Tibial nerve (tissue), 4 donors: ENCODE measurements around the gene MCF2L. TPM values are rescaled to one million over a fixed set of nuclear protein-coding genes. Genes with fewer than 3 reads are reported as not detected.
"Not testable (repeated sequence)": the region's sequence is repeated elsewhere in the genome, so short reads cannot be mapped to it uniquely, and the experiment has no call there.

ENCODE experiments used
- DNase-seq, 2 donors: peaks; one replicate each; pipeline ENCODE4 v3.0.0-alpha.2; 2019; ENCODE audit warnings: low spot score in 2 of 2
- H3K27ac ChIP-seq, 4 donors: fragments of 200-600 bp; sonication (generic) in 3 of 4; one replicate each; pipeline ENCODE4 v1.5.1; 2017 to 2019; ENCODE audit warnings: mild to moderate bottlenecking in 1 of 4
- H3K27me3 ChIP-seq, 2 donors: fragments of 200-600 bp; sonication (generic) in 1 of 2; one replicate each; pipeline versions ENCODE4 v1.5.1 to v1.6.0; 2017 to 2019
- H3K36me3 ChIP-seq, 3 donors: fragments of 200-600 bp; sonication (generic); one replicate each; pipeline ENCODE4 v1.5.1; 2018 to 2019
- H3K4me1 ChIP-seq, 4 donors: fragments of 200-600 bp; sonication (generic) in 3 of 4; one replicate each; pipeline ENCODE4 v1.5.1; 2017 to 2019
- H3K4me3 ChIP-seq, 4 donors: fragments of 200-600 bp; sonication (generic) in 3 of 4; one replicate each; pipeline ENCODE4 v1.5.1; 2017 to 2019; ENCODE audit warnings: mild to moderate bottlenecking in 1 of 4, moderate library complexity in 1 of 4
- H3K9me3 ChIP-seq, 4 donors: fragments of 200-600 bp; sonication (generic) in 3 of 4; one replicate each; pipeline ENCODE4 v1.5.1; 2017 to 2019
- EP300 ChIP-seq, 2 donors: sonication (generic); formaldehyde crosslinking; IDR thresholded peaks; one replicate each; pipeline ENCODE4 v1.6.1; 2017; ENCODE audit warnings: antibody characterized with exemption in 2 of 2, mild to moderate bottlenecking in 1 of 2
- POLR2A ChIP-seq, 2 donors: fragments of 450-650 bp; IDR thresholded peaks; one replicate each; pipeline ENCODE4 v1.6.1; 2017; ENCODE audit warnings: antibody characterized with exemption in 2 of 2, mild to moderate bottlenecking in 2 of 2, moderate library complexity in 2 of 2
- WGBS, 2 donors: methylation state at CpG; one replicate each; pipeline ENCODE4 v1.1.5; 2018; 5-methylcytosine and 5-hydroxymethylcytosine counted together
- total RNA-seq, 4 donors: library from RNA; depleted of rRNA; stranded (reverse); fragments of >200 nt; gene quantifications; one replicate each; pipeline ENCODE4 v1.1.0, GENCODE V29; 2016
- TF ChIP-seq, protein P1 (sequence below), 5 experiments: fragments of 200-600 bp in 3 of 5; fragments of 450-650 bp in 2 of 5; sonication (generic) in 3 of 5; IDR thresholded peaks; one replicate each; pipeline ENCODE4 v1.5.1; 2016 to 2019; ENCODE audit warnings: antibody characterized with exemption in 5 of 5, mild to moderate bottlenecking in 3 of 5, moderate library complexity in 2 of 5

The MCF2L gene
- total RNA-seq, 4 donors from 2014 or later: 30.1 to 82.6 (median 45.3) TPM

GRCh38 chr13:112938680-112939079 is 30.3 kb upstream of the MCF2L start:
- 61 to 70% methylated on average over 7 of the region's 7 CpGs for WGBS, 2 donors
- DNase-seq: no peak
- H3K36me3 ChIP-seq: no peaks in the 10 kb centered on the region
- no peak overlapping the region for H3K4me3 ChIP-seq
- H3K27ac ChIP-seq: no peak overlapping the region
- H3K27me3 ChIP-seq: peaks cover 0 to 10% of the 10 kb centered on the region in 2 donors
- H3K9me3 ChIP-seq: no peaks in the 10 kb centered on the region
- peaks cover 0 to 9% (median 7%) of the 10 kb centered on the region in 4 donors for H3K4me1 ChIP-seq
- TF ChIP-seq EP300 (IDR thresholded peaks at IDR 0.05): no peak
- TF ChIP-seq, protein P1, sequence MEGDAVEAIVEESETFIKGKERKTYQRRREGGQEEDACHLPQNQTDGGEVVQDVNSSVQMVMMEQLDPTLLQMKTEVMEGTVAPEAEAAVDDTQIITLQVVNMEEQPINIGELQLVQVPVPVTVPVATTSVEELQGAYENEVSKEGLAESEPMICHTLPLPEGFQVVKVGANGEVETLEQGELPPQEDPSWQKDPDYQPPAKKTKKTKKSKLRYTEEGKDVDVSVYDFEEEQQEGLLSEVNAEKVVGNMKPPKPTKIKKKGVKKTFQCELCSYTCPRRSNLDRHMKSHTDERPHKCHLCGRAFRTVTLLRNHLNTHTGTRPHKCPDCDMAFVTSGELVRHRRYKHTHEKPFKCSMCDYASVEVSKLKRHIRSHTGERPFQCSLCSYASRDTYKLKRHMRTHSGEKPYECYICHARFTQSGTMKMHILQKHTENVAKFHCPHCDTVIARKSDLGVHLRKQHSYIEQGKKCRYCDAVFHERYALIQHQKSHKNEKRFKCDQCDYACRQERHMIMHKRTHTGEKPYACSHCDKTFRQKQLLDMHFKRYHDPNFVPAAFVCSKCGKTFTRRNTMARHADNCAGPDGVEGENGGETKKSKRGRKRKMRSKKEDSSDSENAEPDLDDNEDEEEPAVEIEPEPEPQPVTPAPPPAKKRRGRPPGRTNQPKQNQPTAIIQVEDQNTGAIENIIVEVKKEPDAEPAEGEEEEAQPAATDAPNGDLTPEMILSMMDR (IDR thresholded peaks at IDR 0.05): no peak
- no peak for TF ChIP-seq POLR2A (IDR thresholded peaks at IDR 0.05)

DNA sequence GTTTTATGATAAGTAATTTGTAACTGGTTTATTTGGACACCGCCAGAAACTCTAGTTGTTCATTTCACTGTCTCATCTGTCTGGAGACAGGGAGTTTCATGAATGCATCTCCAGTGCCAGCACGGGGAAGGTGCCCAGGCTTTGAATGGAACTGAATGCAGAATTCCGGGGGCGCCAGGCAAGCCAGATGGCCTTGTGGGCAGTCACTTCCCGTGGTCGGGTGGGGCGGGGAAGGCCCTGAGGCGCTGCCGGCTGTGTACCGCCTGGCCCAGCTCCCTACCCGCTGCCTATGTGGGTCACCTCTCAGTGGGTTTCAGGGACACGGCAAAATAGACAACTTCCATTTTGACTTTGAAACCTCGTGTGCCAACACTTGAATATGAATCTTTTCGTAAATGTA is 28.8 kb upstream of the MCF2L start:
- Histone ChIP-seq H3K9me3 (no peaks in the 10 kb centered on the region), H3K4me1 (peaks cover 0 to 13% (median 8%) of the 10 kb centered on the region in 4 donors), H3K27ac (no peak overlapping the region), H3K27me3 (peaks cover 0 to 21% of the 10 kb centered on the region in 2 donors), H3K4me3 (no peak overlapping the region), H3K36me3 (no peaks in the 10 kb centered on the region)
- TF ChIP-seq, protein P1 (IDR thresholded peaks at IDR 0.05): no peak
- TF ChIP-seq POLR2A (IDR thresholded peaks at IDR 0.05) (no peak), EP300 (IDR thresholded peaks at IDR 0.05) (no peak)
- 31 to 36% methylated on average over 14 of the region's 14 CpGs for WGBS, 2 donors
- no peak for DNase-seq

GRCh38 chr13:112941349-112941748 is 27.7 kb upstream of the MCF2L start:
- Histone ChIP-seq H3K27me3 (peaks cover 0 to 27% of the 10 kb centered on the region in 2 donors), H3K27ac (no peak overlapping the region), H3K4me3 (no peak overlapping the region), H3K9me3 (no peaks in the 10 kb centered on the region), H3K4me1 (peaks cover 0 to 13% (median 8%) of the 10 kb centered on the region in 4 donors), H3K36me3 (no peaks in the 10 kb centered on the region)
- WGBS, 2 donors: 94 to 95% methylated on average over 7 of the region's 7 CpGs
- TF ChIP-seq, protein P1 (IDR thresholded peaks at IDR 0.05): no peak
- no peak for TF ChIP-seq EP300 (IDR thresholded peaks at IDR 0.05)
- TF ChIP-seq POLR2A (IDR thresholded peaks at IDR 0.05): no peak
- no peak for DNase-seq

GRCh38 chr13:112941765-112942164 is 27.2 kb upstream of the MCF2L start:
- H3K9me3 ChIP-seq, H3K27ac ChIP-seq, H3K4me3 ChIP-seq, H3K36me3 ChIP-seq, DNase-seq: not testable (repeated sequence)
- Histone ChIP-seq H3K27me3 (peaks cover 0 to 27% of the 10 kb centered on the region in 2 donors), H3K4me1 (peaks cover 0 to 13% (median 8%) of the 10 kb centered on the region in 4 donors)
- 65 to 73% methylated on average over 11 of the region's 11 CpGs for WGBS, 2 donors

DNA sequence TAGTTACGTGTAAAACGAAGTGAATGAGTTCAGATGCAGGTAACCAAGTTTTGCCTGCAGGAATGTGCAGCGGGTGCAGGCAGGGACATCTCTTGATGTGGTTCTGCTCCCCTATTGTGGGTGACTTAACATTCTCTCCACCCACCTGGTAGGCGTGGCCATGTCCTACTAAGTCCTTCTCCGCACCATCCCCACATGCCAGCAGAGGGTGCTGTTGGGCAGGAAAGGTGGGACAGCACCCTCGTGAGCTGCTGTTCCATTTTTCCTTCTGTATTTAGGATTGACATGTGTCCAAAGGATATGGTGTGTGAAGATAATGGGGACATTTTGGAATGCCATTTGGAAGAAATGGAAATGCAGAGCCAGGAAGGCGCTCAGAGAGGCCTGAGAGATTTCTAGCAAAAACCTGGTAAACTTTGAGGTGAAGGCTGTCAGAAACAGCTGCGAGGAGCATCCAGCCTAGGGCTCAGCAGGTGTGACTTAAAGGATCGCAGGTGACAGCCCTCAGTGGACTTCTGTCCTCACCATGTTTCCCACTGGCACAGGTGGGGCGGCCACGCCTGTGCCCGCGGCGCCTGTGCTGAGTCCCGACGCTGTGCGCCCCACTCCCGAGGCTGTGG is 26.2 kb upstream of the MCF2L start:
- Histone ChIP-seq H3K27me3 (peaks cover 0 to 27% of the 10 kb centered on the region in 2 donors), H3K27ac (peak overlapping the region in 1 of 4 donors; percentile 32), H3K9me3 (no peaks in the 10 kb centered on the region), H3K36me3 (no peaks in the 10 kb centered on the region), H3K4me3 (peak overlapping the region; percentile 21 to 59 (median 42)), H3K4me1 (peaks cover 0 to 13% (median 8%) of the 10 kb centered on the region in 4 donors)
- DNase-seq: peak; percentile 97 to 100
- TF ChIP-seq, protein P1 (IDR thresholded peaks at IDR 0.05): peak; percentile 86 to 94 (median 89)
- TF ChIP-seq EP300 (IDR thresholded peaks at IDR 0.05) (peak in 1 of 2 donors; percentile 59), POLR2A (IDR thresholded peaks at IDR 0.05) (no peak)
- 3% methylated on average over 9 to 12 of the region's 18 CpGs for WGBS, 2 donors
